Panc1 (cell line): Measurements from ENCODE around the gene WASF3. TPM values are rescaled to one million over a fixed set of nuclear protein-coding genes. Genes with fewer than 3 reads are reported as not detected.

ENCODE experiments used
- ATAC-seq: fragments of 200-7000 bp; cut with Tn5 transposase; 2 replicates; pipeline ENCODE4 v1.9.1; 2020; ENCODE audit warnings: mild to moderate bottlenecking, moderate library complexity
- BruUV-seq: library from RNA; stranded (reverse); fragments of 400-500 nt; replicated peaks from 2 replicates; lab custom pipeline; 2021; lab: Mats Ljungman, UMichigan
- CTCF ChIA-PET: fragments of 300-600 bp; sonication (Branson Sonifier 250); formaldehyde crosslinking; loops from one replicate; lab custom pipeline; 2022; ENCODE audit warnings: antibody characterized with exemption; lab: Charles Lee
- POLR2A ChIA-PET: fragments of 300-600 bp; sonication (Branson Sonifier 250); formaldehyde crosslinking; loops from one replicate; lab custom pipeline; 2022; ENCODE audit warnings: antibody characterized with exemption; lab: Charles Lee
- DNase-seq: peaks from one replicate; pipeline ENCODE4 v3.0.0-alpha.2; 2010; ENCODE audit warnings: low read depth, low spot score
- H3K27ac ChIP-seq: 2 replicates; pipeline ENCODE4 v1.5.1; 2011; ENCODE audit warnings: mild to moderate bottlenecking, low read length, inconsistent platforms
- H3K27me3 ChIP-seq: fragments of 200-500 bp; sonication (Bioruptor generic); 2 replicates; pipeline ENCODE4 v1.6.0; 2014; ENCODE audit warnings: low read length, inconsistent platforms; ENCODE audit not compliant: control insufficient read depth, insufficient read depth
- H3K36me3 ChIP-seq: fragments of 200-500 bp; sonication (Bioruptor generic); 2 replicates; pipeline ENCODE4 v1.5.1; 2014; ENCODE audit warnings: inconsistent platforms, mild to moderate bottlenecking, low read length, moderate library complexity; ENCODE audit not compliant: control insufficient read depth, insufficient read depth
- H3K4me1 ChIP-seq: 2 replicates; pipeline ENCODE4 v1.5.1; 2011; ENCODE audit warnings: inconsistent platforms, mild to moderate bottlenecking, low read length, moderate library complexity; ENCODE audit not compliant: control insufficient read depth, insufficient read depth
- H3K4me3 ChIP-seq, 2 experiments: 2 replicates each; pipeline ENCODE4 v1.5.1; 2011 to 2012; ENCODE audit warnings: low read depth in 2 of 2, low read length in 2 of 2, mild to moderate bottlenecking in 2 of 2, inconsistent platforms in 1 of 2, moderate library complexity in 1 of 2
- H3K9me3 ChIP-seq: fragments of 200-500 bp; sonication (Bioruptor generic); 2 replicates; pipeline ENCODE4 v1.5.1; 2014; ENCODE audit warnings: low read depth, mild to moderate bottlenecking, inconsistent platforms, low read length, moderate library complexity; ENCODE audit not compliant: control insufficient read depth, insufficient read depth
- CTCF ChIP-seq: fragments of 450-650 bp; IDR thresholded peaks from 2 replicates; pipeline ENCODE4 v1.5.1; 2017; ENCODE audit warnings: mild to moderate bottlenecking
- POLR2AphosphoS5 ChIP-seq: IDR thresholded peaks from 2 replicates; pipeline ENCODE4 v1.6.1; 2012; ENCODE audit warnings: mild to moderate bottlenecking, low read depth, low read length, moderate library complexity
- REST ChIP-seq, 2 experiments: IDR thresholded peaks; 2 replicates each; pipeline ENCODE4 v1.6.1; 2011 to 2012; ENCODE audit warnings: low read depth in 2 of 2, control low read depth in 1 of 2, low read length in 1 of 2, mild to moderate bottlenecking in 1 of 2, moderate library complexity in 1 of 2; ENCODE audit not compliant: insufficient read depth in 1 of 2
- SIN3A ChIP-seq: IDR thresholded peaks from 2 replicates; pipeline ENCODE4 v1.6.1; 2012; ENCODE audit warnings: low read depth, mild to moderate bottlenecking, low read length, moderate library complexity, borderline replicate concordance; ENCODE audit not compliant: insufficient read depth
- TCF7L2 ChIP-seq: IDR thresholded peaks from 2 replicates; pipeline ENCODE4 v1.6.1; 2011; ENCODE audit warnings: mild to moderate bottlenecking, low read depth, low read length, inconsistent platforms
- in situ Hi-C: cut with HindIII; loops from 2 replicates; pipeline ENCODE4 v1.10.0; 2016; ENCODE audit warnings: low sequenced_read_pairs, low pct_unique_long_range_greater_than_20kb
- intact Hi-C: fragments of 100-400 bp; cut with micrococcal nuclease; formaldehyde crosslinking; loops from one replicate; pipeline ENCODE4 v1.10.0; 2022; ENCODE audit not compliant: unreplicated experiment
- total RNA-seq: library from RNA; stranded (reverse); gene quantifications from one replicate; pipeline ENCODE4 v1.2.1, GENCODE V29; 2021; ENCODE audit not compliant: unreplicated experiment

The WASF3 gene
- total RNA-seq, 1 experiment from 2014 or later, result 20.2 TPM

GRCh38 chr13:26713341-26713740 lies 155.9 kb downstream of the WASF3 start:
- Histone ChIP-seq H3K4me3 (no peak overlapping the region), H3K4me1 (no peaks in the 10 kb centered on the region), H3K27ac (no peak overlapping the region), H3K27me3 (no peaks in the 10 kb centered on the region), H3K9me3 (no peaks in the 10 kb centered on the region), H3K36me3 (no peaks in the 10 kb centered on the region)
- DNase-seq (no peak), ATAC-seq (no peak)
- in situ Hi-C loops, result no loop called here
- POLR2A ChIA-PET, result no interaction called here
- CTCF ChIA-PET, result no interaction called here
- intact Hi-C loops, result no loop called here
- no peak for TF ChIP-seq SIN3A
- TF ChIP-seq POLR2AphosphoS5, result no peak
- TF ChIP-seq REST (IDR thresholded peaks at IDR 0.05; ENCODE audit: insufficient read depth in 1 of 2, low read depth in 2 of 2, low read length in 1 of 2), result no peak
- no peak for TF ChIP-seq TCF7L2
- TF ChIP-seq CTCF, result no peak
- BruUV-seq, result no TSS peak

- TF ChIP-seq TCF7L2 (no peak), SIN3A (no peak), REST (IDR thresholded peaks at IDR 0.05; ENCODE audit: insufficient read depth in 1 of 2, low read depth in 2 of 2, low read length in 1 of 2) (no peak), CTCF (no peak), POLR2AphosphoS5 (no peak)
- H3K27ac ChIP-seq, result no peak overlapping the region
- no peaks in the 10 kb centered on the region for H3K36me3 ChIP-seq
- ChIA-PET CTCF (no interaction called here), POLR2A (no interaction called here)
- ATAC-seq (no peak), DNase-seq (no peak)
- no peaks in the 10 kb centered on the region for H3K9me3 ChIP-seq
- in situ Hi-C loops (no loop called here), intact Hi-C loops (no loop called here)
- no peak overlapping the region for H3K4me3 ChIP-seq
- H3K27me3 ChIP-seq, result no peaks in the 10 kb centered on the region
- BruUV-seq, result no TSS peak
- no peaks in the 10 kb centered on the region for H3K4me1 ChIP-seq
Observed at GRCh38 chr13:26716984-26717383, 159.5 kb downstream of the WASF3 start.
